ENCODE measurements around the gene PP2D1. TPM values are rescaled to one million over a fixed set of nuclear protein-coding genes. Genes with fewer than 3 reads are reported as not detected.
A peak's percentile ranks its signal among the peaks of the same experiment; 100 is the strongest.

PP2D1 gene
- polyA plus RNA-seq, 3 donors: 0.41 to 0.56 TPM; not detected in 1

GRCh38 chr3:20047976-20048883 is 36.2 kb upstream of the PP2D1 start:
- TF ChIP-seq CTCF (IDR thresholded peaks at IDR 0.05): no peak
- H3K27ac ChIP-seq (ENCODE audit: low read depth in 1 of 2, low read length in 2 of 2): peak overlapping the region; percentile 5 to 69
- peaks cover 14% of the 10 kb centered on the region for H4K20me1 ChIP-seq (ENCODE audit: insufficient read depth, low read length)
- H3K4me1 Mint-ChIP-seq: peaks cover 43% of the 10 kb centered on the region
- H3K27me3 ChIP-seq (ENCODE audit: control insufficient read depth in 2 of 2, insufficient read depth in 2 of 2, low read length in 2 of 2): no peaks in the 10 kb centered on the region
- H3K9ac ChIP-seq (ENCODE audit: insufficient read depth, low read length, poor library complexity, severe bottlenecking): no peak overlapping the region
- intact Hi-C loops (cut with micrococcal nuclease): loop anchor here in 1 of 2 donors (10.0 kb wide), 1 partner anchor 137 kb away; the partner anchor contains the start of gene SGO1
- DNase-seq: peak in 1 of 3 donors; percentile 23
- H3K27me3 Mint-ChIP-seq (ENCODE audit: low read depth in 3 of 3): peaks cover 0 to 4% (median 0%) of the 10 kb centered on the region in 3 donors
- H3K9me3 Mint-ChIP-seq: peaks cover 0 to 2% (median 0%) of the 10 kb centered on the region in 7 donors
- H3K4me3 Mint-ChIP-seq: peak overlapping the region in 1 of 2 donors; percentile 52
- no peaks in the 10 kb centered on the region for H3K9me3 ChIP-seq (replicated peaks in 1 of 2; ENCODE audit: control insufficient read depth in 1 of 2, insufficient read depth in 1 of 2, low read length in 2 of 2)
- peaks cover 24 to 43% of the 10 kb centered on the region in 2 donors for H3K4me1 ChIP-seq (ENCODE audit: control insufficient read depth in 1 of 2, insufficient read depth in 2 of 2, low read length in 2 of 2)
- WGBS (ENCODE audit: insufficient coverage): 37% methylated on average over 4 of the region's 9 CpGs
- peak overlapping the region in 2 of 3 experiments; percentile 19 to 40 for H3K4me3 ChIP-seq (replicated peaks in 1 of 3; ENCODE audit: low read depth in 2 of 3, low read length in 3 of 3)
- H2AFZ ChIP-seq (ENCODE audit: insufficient read depth, low read depth, low read length, poor library complexity, severe bottlenecking): peak overlapping the region; percentile 18
- peak overlapping the region in 6 of 7 donors; percentile 11 to 81 (median 52) for H3K27ac Mint-ChIP-seq
- H3K36me3 ChIP-seq (replicated peaks in 1 of 2; ENCODE audit: control insufficient read depth in 1 of 2, insufficient read depth in 2 of 2, low read length in 2 of 2): no peaks in the 10 kb centered on the region
- peaks cover 4% of the 10 kb centered on the region in 2 donors for H3K36me3 Mint-ChIP-seq
- H3K79me2 ChIP-seq (ENCODE audit: insufficient read depth, low read length): peaks cover 96% of the 10 kb centered on the region
- H3K4me2 ChIP-seq (replicated peaks; ENCODE audit: extremely low read depth, low read length, poor library complexity, severe bottlenecking): peak overlapping the region; percentile 54

- Mint-ChIP-seq H3K27ac (peak overlapping the region; percentile 11 to 81 (median 46)), H3K9me3 (peaks cover 0 to 3% (median 0%) of the 10 kb centered on the region in 7 donors), H3K4me3 (peak overlapping the region in 1 of 2 donors; percentile 34), H3K27me3 (ENCODE audit: low read depth in 3 of 3) (peaks cover 0 to 6% (median 0%) of the 10 kb centered on the region in 3 donors), H3K4me1 (peaks cover 45% of the 10 kb centered on the region), H3K36me3 (peaks cover 4% of the 10 kb centered on the region in 2 donors)
- Histone ChIP-seq H3K27ac (ENCODE audit: low read depth in 1 of 2, low read length in 2 of 2) (peak overlapping the region; percentile 5 to 69), H3K36me3 (replicated peaks in 1 of 2; ENCODE audit: control insufficient read depth in 1 of 2, insufficient read depth in 2 of 2, low read length in 2 of 2) (no peaks in the 10 kb centered on the region), H3K4me1 (ENCODE audit: control insufficient read depth in 1 of 2, insufficient read depth in 2 of 2, low read length in 2 of 2) (peaks cover 32 to 52% of the 10 kb centered on the region in 2 donors), H3K79me2 (ENCODE audit: insufficient read depth, low read length) (peaks cover 97% of the 10 kb centered on the region), H3K4me2 (replicated peaks; ENCODE audit: extremely low read depth, low read length, poor library complexity, severe bottlenecking) (no peak overlapping the region), H4K20me1 (ENCODE audit: insufficient read depth, low read length) (peaks cover 23% of the 10 kb centered on the region), H3K27me3 (ENCODE audit: control insufficient read depth in 2 of 2, insufficient read depth in 2 of 2, low read length in 2 of 2) (no peaks in the 10 kb centered on the region), H3K4me3 (replicated peaks in 1 of 3; ENCODE audit: low read depth in 2 of 3, low read length in 3 of 3) (no peak overlapping the region), H3K9me3 (replicated peaks in 1 of 2; ENCODE audit: control insufficient read depth in 1 of 2, insufficient read depth in 1 of 2, low read length in 2 of 2) (no peaks in the 10 kb centered on the region), H2AFZ (ENCODE audit: insufficient read depth, low read depth, low read length, poor library complexity, severe bottlenecking) (no peak overlapping the region), H3K9ac (ENCODE audit: insufficient read depth, low read length, poor library complexity, severe bottlenecking) (no peak overlapping the region)
- WGBS (ENCODE audit: insufficient coverage): 100% methylated on average over 3 of the region's 7 CpGs
- TF ChIP-seq CTCF (IDR thresholded peaks at IDR 0.05): no peak
- no peak for DNase-seq
- intact Hi-C loops (cut with micrococcal nuclease): loop anchor here in 1 of 2 donors (10.0 kb wide), 1 partner anchor 137 kb away; the partner anchor contains the start of gene SGO1
Observed at GRCh38 chr3:20047341-20047779, 35.3 kb upstream of the PP2D1 start.

All from CD14-positive monocyte (primary cell).